ENCODE data around the gene LIMS1.
A peak's percentile ranks its signal among the peaks of the same experiment; 100 is the strongest.
"Not testable (repeated sequence)": the region's sequence is repeated elsewhere in the genome, so short reads cannot be mapped to it uniquely, and the experiment has no call there.

Gene LIMS1

GRCh38 chr2:108588070-108588668 is 53.9 kb downstream of the LIMS1 start:
- peaks cover 7 to 42% of the 10 kb centered on the region in 2 donors for H3K4me1 ChIP-seq (ENCODE audit: control insufficient read depth in 1 of 2, insufficient read depth in 2 of 2, low read length in 2 of 2)

GRCh38 chr2:108589372-108589771 is 55.1 kb downstream of the LIMS1 start:
- H3K36me3 ChIP-seq (ENCODE audit: control insufficient read depth in 1 of 2, insufficient read depth in 2 of 2, low read length in 2 of 2), result peaks cover 0 to 6% of the 10 kb centered on the region in 2 donors
- no peaks in the 10 kb centered on the region for H3K9me3 ChIP-seq (ENCODE audit: control insufficient read depth in 1 of 2, low read length in 2 of 2)
- H3K4me1 ChIP-seq (ENCODE audit: control insufficient read depth in 1 of 2, insufficient read depth in 2 of 2, low read length in 2 of 2), result peaks cover 16 to 50% of the 10 kb centered on the region in 2 donors
- H3K4me3 ChIP-seq (ENCODE audit: low read depth in 1 of 2, low read length in 2 of 2), result no peak overlapping the region
- peak overlapping the region; percentile 66 for H3K27ac ChIP-seq (ENCODE audit: low read length)
- H3K27me3 ChIP-seq (ENCODE audit: low read depth, low read length), result no peaks in the 10 kb centered on the region

More at GRCh38 chr2:108588070-108588668, 53.9 kb downstream of the LIMS1 start:
- no peaks in the 10 kb centered on the region for H3K9me3 ChIP-seq (ENCODE audit: control insufficient read depth in 1 of 2, low read length in 2 of 2)
- H3K4me3 ChIP-seq (ENCODE audit: low read depth in 1 of 2, low read length in 2 of 2), result no peak overlapping the region
- H3K27me3 ChIP-seq (ENCODE audit: low read depth, low read length), result no peaks in the 10 kb centered on the region
- H3K36me3 ChIP-seq (ENCODE audit: control insufficient read depth in 1 of 2, insufficient read depth in 2 of 2, low read length in 2 of 2), result no peaks in the 10 kb centered on the region
- peak overlapping the region; percentile 66 for H3K27ac ChIP-seq (ENCODE audit: low read length)

GRCh38 chr2:108589781-108590180 is 55.5 kb downstream of the LIMS1 start:
- Histone ChIP-seq H3K4me1 (ENCODE audit: control insufficient read depth in 1 of 2, insufficient read depth in 2 of 2, low read length in 2 of 2) (peaks cover 20 to 54% of the 10 kb centered on the region in 2 donors), H3K27me3 (ENCODE audit: low read depth, low read length) (no peaks in the 10 kb centered on the region), H3K27ac (ENCODE audit: low read length) (peak overlapping the region; percentile 66), H3K36me3 (ENCODE audit: control insufficient read depth in 1 of 2, insufficient read depth in 2 of 2, low read length in 2 of 2) (peaks cover 0 to 11% of the 10 kb centered on the region in 2 donors), H3K4me3 (ENCODE audit: low read depth in 1 of 2, low read length in 2 of 2) (no peak overlapping the region), H3K9me3 (ENCODE audit: control insufficient read depth in 1 of 2, low read length in 2 of 2) (no peaks in the 10 kb centered on the region)

- Histone ChIP-seq H3K4me3 (ENCODE audit: low read depth in 1 of 2, low read length in 2 of 2) (no peak overlapping the region), H3K4me1 (ENCODE audit: control insufficient read depth in 1 of 2, insufficient read depth in 2 of 2, low read length in 2 of 2) (peaks cover 24 to 58% of the 10 kb centered on the region in 2 donors), H3K27ac (ENCODE audit: low read length) (no peak overlapping the region)
Observed at GRCh38 chr2:108591163-108591562, 56.9 kb downstream of the LIMS1 start.

GRCh38 chr2:108593547-108594098 is 59.4 kb downstream of the LIMS1 start:
- no peaks in the 10 kb centered on the region for H3K9me3 ChIP-seq (ENCODE audit: control insufficient read depth in 1 of 2, low read length in 2 of 2)
- peak overlapping the region; percentile 74 for H3K27ac ChIP-seq (ENCODE audit: low read length)
- peaks cover 0 to 19% of the 10 kb centered on the region in 2 donors for H3K36me3 ChIP-seq (ENCODE audit: control insufficient read depth in 1 of 2, insufficient read depth in 2 of 2, low read length in 2 of 2)
- no peaks in the 10 kb centered on the region for H3K27me3 ChIP-seq (ENCODE audit: low read depth, low read length)
- peaks cover 21 to 34% of the 10 kb centered on the region in 2 donors for H3K4me1 ChIP-seq (ENCODE audit: control insufficient read depth in 1 of 2, insufficient read depth in 2 of 2, low read length in 2 of 2)
- H3K4me3 ChIP-seq (ENCODE audit: low read depth in 1 of 2, low read length in 2 of 2), result peak overlapping the region in 1 of 2 donors; percentile 8

More at GRCh38 chr2:108591163-108591562, 56.9 kb downstream of the LIMS1 start:
- Histone ChIP-seq H3K27me3 (ENCODE audit: low read depth, low read length) (no peaks in the 10 kb centered on the region), H3K9me3 (ENCODE audit: control insufficient read depth in 1 of 2, low read length in 2 of 2) (no peaks in the 10 kb centered on the region), H3K36me3 (ENCODE audit: control insufficient read depth in 1 of 2, insufficient read depth in 2 of 2, low read length in 2 of 2) (peaks cover 0 to 19% of the 10 kb centered on the region in 2 donors)

- peak overlapping the region; percentile 74 for H3K27ac ChIP-seq (ENCODE audit: low read length)
- peak overlapping the region in 1 of 2 donors; percentile 11 for H3K4me3 ChIP-seq (ENCODE audit: low read depth in 1 of 2, low read length in 2 of 2)
- H3K27me3 ChIP-seq (ENCODE audit: low read depth, low read length), result no peaks in the 10 kb centered on the region
- H3K4me1 ChIP-seq (ENCODE audit: control insufficient read depth in 1 of 2, insufficient read depth in 2 of 2, low read length in 2 of 2), result peaks cover 19 to 30% of the 10 kb centered on the region in 2 donors
- H3K36me3 ChIP-seq (ENCODE audit: control insufficient read depth in 1 of 2, insufficient read depth in 2 of 2, low read length in 2 of 2), result peaks cover 0 to 19% of the 10 kb centered on the region in 2 donors
- no peaks in the 10 kb centered on the region for H3K9me3 ChIP-seq (ENCODE audit: control insufficient read depth in 1 of 2, low read length in 2 of 2)
Observed at GRCh38 chr2:108594132-108594981, 60.1 kb downstream of the LIMS1 start.

- Histone ChIP-seq H3K4me3 (ENCODE audit: low read depth in 1 of 2, low read length in 2 of 2) (peak overlapping the region in 1 of 2 donors; percentile 11), H3K4me1 (ENCODE audit: control insufficient read depth in 1 of 2, insufficient read depth in 2 of 2, low read length in 2 of 2) (peaks cover 19 to 30% of the 10 kb centered on the region in 2 donors), H3K27ac (ENCODE audit: low read length) (peak overlapping the region; percentile 74), H3K27me3 (ENCODE audit: low read depth, low read length) (no peaks in the 10 kb centered on the region), H3K9me3 (ENCODE audit: control insufficient read depth in 1 of 2, low read length in 2 of 2) (no peaks in the 10 kb centered on the region), H3K36me3 (ENCODE audit: control insufficient read depth in 1 of 2, insufficient read depth in 2 of 2, low read length in 2 of 2) (peaks cover 0 to 19% of the 10 kb centered on the region in 2 donors)
Observed at GRCh38 chr2:108594982-108595464, 60.8 kb downstream of the LIMS1 start.

- Histone ChIP-seq H3K36me3 (ENCODE audit: control insufficient read depth in 1 of 2, insufficient read depth in 2 of 2, low read length in 2 of 2) (peaks cover 0 to 19% of the 10 kb centered on the region in 2 donors), H3K4me1 (ENCODE audit: control insufficient read depth in 1 of 2, insufficient read depth in 2 of 2, low read length in 2 of 2) (peaks cover 19 to 27% of the 10 kb centered on the region in 2 donors)
- H3K27me3 ChIP-seq (ENCODE audit: low read depth, low read length); H3K9me3 ChIP-seq (ENCODE audit: control insufficient read depth in 1 of 2, low read length in 2 of 2); H3K4me3 ChIP-seq (ENCODE audit: low read depth in 1 of 2, low read length in 2 of 2); H3K27ac ChIP-seq (ENCODE audit: low read length): not testable (repeated sequence)
Observed at GRCh38 chr2:108595771-108596170, 61.5 kb downstream of the LIMS1 start.

- Histone ChIP-seq H3K4me1 (ENCODE audit: control insufficient read depth in 1 of 2, insufficient read depth in 2 of 2, low read length in 2 of 2) (peaks cover 19 to 24% of the 10 kb centered on the region in 2 donors), H3K36me3 (ENCODE audit: control insufficient read depth in 1 of 2, insufficient read depth in 2 of 2, low read length in 2 of 2) (peaks cover 0 to 19% of the 10 kb centered on the region in 2 donors)
- H3K27ac ChIP-seq (ENCODE audit: low read length), result not testable (repeated sequence)
Observed at GRCh38 chr2:108597105-108597744, 63.0 kb downstream of the LIMS1 start.

GRCh38 chr2:108601199-108601598 is 66.9 kb downstream of the LIMS1 start:
- not testable (repeated sequence) for H3K4me1 ChIP-seq (ENCODE audit: control insufficient read depth in 1 of 2, insufficient read depth in 2 of 2, low read length in 2 of 2); H3K9me3 ChIP-seq (ENCODE audit: control insufficient read depth in 1 of 2, low read length in 2 of 2); H3K27me3 ChIP-seq (ENCODE audit: low read depth, low read length); H3K27ac ChIP-seq (ENCODE audit: low read length); H3K4me3 ChIP-seq (ENCODE audit: low read depth in 1 of 2, low read length in 2 of 2); H3K36me3 ChIP-seq (ENCODE audit: control insufficient read depth in 1 of 2, insufficient read depth in 2 of 2, low read length in 2 of 2)

More at GRCh38 chr2:108597105-108597744, 63.0 kb downstream of the LIMS1 start:
- not testable (repeated sequence) for H3K4me3 ChIP-seq (ENCODE audit: low read depth in 1 of 2, low read length in 2 of 2); H3K9me3 ChIP-seq (ENCODE audit: control insufficient read depth in 1 of 2, low read length in 2 of 2); H3K27me3 ChIP-seq (ENCODE audit: low read depth, low read length)

GRCh38 chr2:108602422-108602821 is 68.2 kb downstream of the LIMS1 start:
- no peaks in the 10 kb centered on the region for H3K27me3 ChIP-seq (ENCODE audit: low read depth, low read length)
- H3K4me1 ChIP-seq (ENCODE audit: control insufficient read depth in 1 of 2, insufficient read depth in 2 of 2, low read length in 2 of 2), result no peaks in the 10 kb centered on the region
- no peak overlapping the region for H3K4me3 ChIP-seq (ENCODE audit: low read depth in 1 of 2, low read length in 2 of 2)
- H3K27ac ChIP-seq (ENCODE audit: low read length), result no peak overlapping the region
- no peaks in the 10 kb centered on the region for H3K9me3 ChIP-seq (ENCODE audit: control insufficient read depth in 1 of 2, low read length in 2 of 2)
- no peaks in the 10 kb centered on the region for H3K36me3 ChIP-seq (ENCODE audit: control insufficient read depth in 1 of 2, insufficient read depth in 2 of 2, low read length in 2 of 2)
